GM19043 (cell line): Measurements from ENCODE around the gene MEMO1.
"Not testable (repeated sequence)": the region's sequence is repeated elsewhere in the genome, so short reads cannot be mapped to it uniquely, and the experiment has no call there.

Experiments used
- ATAC-seq: cut with Tn5 transposase; IDR thresholded peaks from one replicate; pipeline ENCODE4 v1.9.1; 2021; ENCODE audit warnings: low read depth; ENCODE audit not compliant: unreplicated experiment

The MEMO1 gene

DNA sequence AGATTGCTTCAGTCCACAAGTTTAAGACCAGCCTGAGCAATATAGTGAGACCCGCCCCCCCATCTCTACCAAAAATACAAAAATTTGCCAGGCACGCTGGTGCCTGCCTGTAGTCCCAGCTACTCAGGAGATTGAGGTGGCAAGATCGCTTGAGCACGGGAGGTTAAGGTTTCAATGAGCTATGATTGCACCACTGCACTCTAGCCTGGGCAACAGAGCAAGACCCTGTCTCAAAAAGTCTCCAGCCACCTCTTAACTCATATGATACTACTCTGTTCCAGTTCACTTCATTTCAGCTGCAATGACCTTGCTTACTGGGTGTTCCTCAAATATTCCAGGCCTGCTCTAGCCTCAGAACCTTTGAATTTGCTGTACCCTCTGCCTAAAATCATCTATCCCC is 11.4 kb downstream of the MEMO1 start:
- ATAC-seq: no peak

DNA sequence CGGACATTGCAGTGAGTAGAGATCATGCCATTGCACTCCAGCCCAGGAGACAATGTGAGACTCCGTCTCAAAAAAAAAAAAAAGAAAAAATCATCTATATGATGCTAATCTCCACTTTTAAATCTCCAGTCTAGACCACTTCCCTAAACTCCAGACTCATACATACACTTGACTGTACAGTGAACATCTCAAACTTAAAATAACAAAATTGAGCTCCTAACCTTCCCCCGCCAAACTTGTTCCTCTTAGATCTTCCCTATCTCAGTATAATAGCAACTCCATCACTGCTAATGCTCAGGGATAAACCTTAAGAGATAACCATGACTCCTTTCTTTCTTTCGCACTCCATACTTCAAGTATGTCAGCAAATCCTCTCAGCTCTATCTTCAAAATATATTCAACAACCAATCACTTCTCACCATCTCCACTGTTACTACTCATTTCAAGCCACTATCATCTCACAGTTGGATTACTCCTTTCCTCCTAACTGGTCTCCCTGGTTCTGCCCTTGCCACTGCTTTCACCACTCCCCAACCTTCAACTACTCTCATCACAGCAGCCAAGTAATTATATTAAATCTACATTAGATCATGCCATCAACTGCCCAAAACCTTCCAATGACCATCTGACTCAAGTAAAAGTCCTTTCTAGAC is 12.0 kb downstream of the MEMO1 start:
- ATAC-seq: no peak

DNA sequence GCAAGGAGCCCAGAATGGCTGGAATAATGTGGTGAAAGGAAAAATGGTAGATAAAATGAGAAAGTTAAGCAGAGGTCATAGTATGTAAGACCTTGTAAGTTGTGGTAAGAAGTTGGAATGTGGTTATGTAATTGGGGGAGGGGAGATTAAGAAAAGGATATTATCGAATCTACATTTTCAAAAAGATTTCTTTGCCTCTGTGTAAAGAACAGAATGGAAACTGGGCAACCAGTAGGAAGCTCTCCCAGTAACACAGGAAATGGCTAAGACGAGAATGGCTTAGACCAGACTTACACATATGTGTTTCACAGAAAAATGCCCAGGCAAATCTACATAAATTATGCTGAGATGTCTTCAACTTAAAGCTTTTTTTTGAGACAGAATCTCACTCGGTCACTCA is 13.2 kb downstream of the MEMO1 start:
- no peak for ATAC-seq

DNA sequence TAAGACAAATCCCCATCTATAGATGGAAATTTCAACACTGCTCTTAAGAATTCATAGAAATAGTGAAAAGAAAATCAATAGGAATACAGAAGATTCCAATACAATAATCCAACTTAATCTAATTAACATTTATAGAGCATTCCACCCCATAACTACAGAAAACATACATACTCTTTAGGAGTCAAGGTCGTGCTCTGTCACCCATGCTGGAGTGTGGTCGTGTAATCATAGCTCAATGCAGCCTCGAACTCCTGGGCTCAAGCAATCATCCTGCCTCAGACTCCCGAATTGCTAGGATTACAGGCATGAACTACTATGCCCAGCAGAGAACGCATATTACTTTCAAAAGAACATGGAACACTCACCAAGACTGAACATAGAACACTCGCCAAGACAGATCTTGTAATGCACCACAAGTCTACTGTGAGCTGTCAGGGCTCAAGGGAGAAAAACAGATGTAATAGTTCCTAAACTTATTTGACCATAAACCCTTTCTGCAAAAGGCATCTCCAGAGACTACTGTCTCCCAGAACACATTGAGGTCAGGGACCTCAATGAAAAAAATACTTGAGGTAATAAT is 14.1 kb downstream of the MEMO1 start:
- ATAC-seq: no peak

DNA sequence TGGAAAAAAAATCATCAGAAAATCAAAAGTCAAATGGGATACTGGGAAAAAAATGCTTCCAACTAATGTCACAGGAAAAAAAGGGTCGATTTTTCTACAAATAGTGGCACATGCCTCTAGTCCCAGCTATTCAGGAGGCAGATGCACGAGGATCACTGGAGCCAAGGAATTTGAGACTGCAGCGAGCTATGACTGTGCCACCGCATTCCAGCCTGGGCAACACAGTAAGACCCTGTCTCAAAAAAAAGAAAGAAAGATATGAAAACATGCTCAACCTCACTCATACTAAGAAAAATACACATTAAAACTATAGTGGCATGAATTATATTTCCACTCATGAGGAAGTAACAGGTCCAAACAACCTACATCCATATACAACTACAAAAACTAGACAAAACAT is 17.9 kb downstream of the MEMO1 start:
- no peak for ATAC-seq

DNA sequence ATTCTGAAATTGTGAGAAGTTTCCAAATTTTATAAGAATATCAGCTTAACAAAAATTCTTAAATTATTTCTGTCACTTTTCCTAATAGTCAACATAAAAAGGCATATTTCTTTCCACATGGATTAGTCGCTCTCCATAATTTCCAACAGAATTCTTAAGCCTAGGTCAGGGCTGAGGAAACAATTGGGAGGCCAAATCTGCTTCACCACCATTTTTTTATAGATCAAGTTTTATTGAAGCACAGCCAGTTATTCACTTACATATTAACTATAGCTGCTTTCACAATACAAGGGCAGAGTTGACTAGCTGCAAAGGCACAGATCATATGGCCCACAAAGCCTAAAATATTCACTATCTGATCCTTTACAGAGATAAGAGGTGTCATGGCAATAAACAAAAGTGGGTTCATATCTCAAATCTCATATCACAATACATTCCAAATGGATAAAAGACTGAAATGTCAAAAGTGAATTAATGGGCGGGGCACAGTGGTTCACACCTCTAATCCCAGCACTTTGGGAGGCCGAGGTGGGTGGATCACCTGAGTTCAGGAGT is 18.7 kb downstream of the MEMO1 start:
- no peak for ATAC-seq

DNA sequence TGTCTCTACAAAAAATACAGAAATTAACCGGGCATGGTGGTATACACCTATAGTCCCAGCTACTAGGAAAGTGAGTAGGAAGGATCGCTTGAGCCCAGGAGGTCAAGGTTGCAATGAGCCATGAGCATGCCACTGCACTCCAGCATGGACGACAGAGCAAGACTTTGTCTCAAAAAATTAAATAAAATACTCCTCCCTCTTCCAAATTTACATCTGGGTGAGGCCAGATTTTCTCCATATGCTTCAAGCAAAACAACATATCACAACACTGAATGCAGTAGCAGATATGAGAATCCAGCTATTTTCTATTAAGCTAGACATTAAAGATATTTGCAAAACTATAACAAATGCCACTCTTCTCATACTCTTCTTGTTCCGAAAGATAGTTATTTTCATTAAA is 20.9 kb downstream of the MEMO1 start:
- no peak for ATAC-seq

DNA sequence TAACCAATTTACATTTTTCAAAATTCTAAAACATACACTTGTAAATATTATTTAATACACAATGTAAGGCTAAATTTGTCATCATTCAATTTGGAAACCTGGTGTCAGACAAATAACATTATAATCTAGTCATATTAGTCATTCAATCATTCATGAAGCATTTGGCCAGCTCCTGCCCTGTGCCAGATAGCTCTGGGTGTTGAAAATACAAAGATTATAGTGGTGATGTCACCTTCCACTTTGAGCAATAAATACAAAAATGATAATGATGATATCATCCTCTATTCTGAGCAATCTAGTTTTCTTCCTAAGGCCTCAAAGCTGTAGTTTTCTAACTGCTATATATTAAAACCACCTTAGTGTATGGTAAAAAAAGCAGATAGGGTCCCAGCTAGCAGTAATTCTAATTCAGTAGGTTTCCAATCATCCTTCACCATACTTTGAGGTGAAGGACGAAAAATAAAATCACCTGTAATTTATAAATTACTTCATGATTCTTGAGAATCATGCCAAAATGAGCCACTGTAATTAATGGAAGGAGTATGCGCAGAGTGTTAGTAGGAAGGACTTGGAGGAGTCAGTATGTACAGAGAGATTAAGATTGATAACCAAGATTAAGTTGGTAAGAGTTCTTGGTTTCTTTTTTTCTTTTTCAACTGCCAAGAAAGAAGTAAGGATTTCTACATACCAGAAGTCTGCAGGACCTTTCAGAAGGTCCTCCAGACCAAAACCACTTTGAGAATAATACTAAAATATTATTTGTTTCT is 23.2 kb downstream of the MEMO1 start:
- ATAC-seq: no peak

DNA sequence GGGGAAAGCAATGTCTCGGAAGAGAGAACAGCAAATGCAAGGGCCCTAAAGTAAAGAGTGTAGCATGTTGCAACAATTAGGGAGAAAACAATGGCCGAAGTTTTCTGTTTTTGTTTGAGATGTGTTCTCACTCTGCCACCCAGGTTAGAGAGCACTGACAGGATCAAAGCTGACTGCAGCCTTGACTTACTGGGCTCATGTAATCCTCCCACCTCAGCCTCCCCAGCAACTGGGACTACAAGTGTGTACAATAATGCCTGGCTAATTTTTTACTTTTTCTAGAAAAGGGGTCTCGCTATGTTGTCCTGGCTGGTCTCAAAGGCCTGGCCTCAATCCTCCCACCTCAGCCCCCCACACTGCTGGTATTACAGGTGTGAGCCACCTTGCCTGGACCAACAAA is 23.9 kb downstream of the MEMO1 start:
- no peak for ATAC-seq

DNA sequence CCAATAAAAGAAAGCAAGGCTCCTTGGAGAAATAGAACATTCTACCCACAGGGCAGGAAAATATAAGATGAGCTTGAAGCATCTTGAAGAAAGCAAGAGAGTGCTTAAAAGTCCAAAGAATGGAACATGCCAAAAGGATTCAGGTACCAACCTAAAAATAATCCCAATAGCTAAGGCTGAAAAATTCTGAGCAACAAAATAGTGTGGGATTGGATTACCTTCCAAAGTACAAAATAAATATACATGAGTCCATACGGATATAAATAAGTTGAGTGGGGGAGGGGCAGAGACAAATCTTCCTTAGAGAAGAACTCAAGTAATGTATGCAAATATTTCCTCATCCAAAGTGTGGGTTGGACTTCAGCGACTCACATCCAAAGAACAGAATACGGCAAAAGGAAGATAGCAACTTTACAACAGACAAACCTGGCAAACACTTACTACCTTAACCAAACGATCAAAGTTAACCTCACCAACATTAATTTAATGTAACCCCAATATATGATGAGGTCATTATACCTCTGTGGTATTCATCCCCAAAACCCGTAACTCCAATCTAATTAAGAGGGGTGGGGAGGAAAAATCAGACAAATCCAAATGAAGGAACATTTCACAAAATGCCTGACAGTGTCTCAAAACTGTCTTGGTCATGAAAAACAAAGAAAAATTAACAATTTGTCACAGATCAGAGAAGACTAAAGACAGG is 26.9 kb downstream of the MEMO1 start:
- ATAC-seq: no peak

DNA sequence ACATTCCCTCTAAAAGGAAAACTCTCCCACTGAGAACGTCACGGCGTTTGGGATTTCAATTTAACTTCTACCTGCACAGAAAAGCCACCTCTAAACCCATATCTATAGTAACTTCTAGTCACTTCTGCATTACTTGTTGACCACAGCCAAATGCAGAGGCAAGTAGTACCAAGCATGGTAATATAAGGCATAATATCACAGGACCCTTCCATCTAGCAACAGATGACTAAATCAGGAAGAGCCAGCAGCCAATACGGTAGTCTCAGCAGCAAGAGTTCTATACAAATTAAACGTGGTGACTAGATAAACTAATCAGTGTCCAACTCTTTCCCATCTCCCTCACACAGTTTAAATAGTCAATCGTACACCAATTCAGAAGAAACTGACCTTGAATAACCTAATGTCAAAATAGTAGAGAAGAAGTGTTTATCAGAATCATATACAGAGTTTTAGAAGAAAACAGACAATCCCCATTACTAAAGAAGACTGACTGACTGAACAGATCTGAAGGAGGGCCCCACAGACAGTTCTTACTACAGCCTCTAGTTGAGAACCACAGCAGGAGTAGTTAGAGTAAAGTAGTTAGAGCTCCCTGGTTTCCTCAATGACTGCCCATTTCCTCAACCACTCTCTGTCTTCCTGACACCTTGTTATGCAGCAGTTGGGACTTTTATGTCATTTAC is 30.0 kb downstream of the MEMO1 start:
- ATAC-seq: peak; percentile 97

DNA sequence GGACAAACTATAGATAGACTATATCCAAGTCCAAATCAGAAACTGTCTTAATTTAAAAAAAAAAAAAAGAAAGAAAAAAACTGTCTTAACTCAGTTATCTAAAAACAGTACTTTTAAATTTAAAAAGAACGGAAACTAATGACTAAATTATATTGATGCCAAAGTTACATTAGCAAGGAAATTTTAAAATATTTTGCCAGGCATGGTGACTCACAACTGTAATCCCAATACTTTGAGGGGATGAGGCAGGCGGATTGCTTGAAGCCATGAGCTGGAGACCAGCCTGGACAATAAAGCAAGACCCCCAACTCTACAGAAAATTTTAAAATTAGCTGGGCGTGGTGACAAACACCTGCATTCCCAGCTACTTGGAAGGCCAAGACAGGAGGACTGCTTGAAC is 30.9 kb downstream of the MEMO1 start:
- no peak for ATAC-seq

DNA sequence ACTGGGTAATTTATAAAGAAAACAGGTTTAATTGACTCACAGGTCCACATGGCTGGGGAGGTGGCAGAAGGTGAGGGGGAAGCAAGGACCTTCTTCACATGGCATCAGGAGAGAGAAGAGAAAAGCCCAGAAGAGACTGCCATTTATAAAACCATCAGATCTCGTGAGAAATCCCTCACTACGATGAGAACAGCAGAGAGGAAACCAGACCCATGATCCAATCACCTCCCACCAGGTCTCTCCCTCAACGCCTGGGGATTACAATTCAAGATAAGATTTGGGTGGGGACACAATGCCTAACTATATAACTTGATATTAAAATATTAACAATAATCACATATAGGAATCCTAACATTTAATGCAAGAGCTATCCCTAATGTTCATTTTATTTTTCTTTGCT is 31.8 kb downstream of the MEMO1 start:
- no peak for ATAC-seq

DNA sequence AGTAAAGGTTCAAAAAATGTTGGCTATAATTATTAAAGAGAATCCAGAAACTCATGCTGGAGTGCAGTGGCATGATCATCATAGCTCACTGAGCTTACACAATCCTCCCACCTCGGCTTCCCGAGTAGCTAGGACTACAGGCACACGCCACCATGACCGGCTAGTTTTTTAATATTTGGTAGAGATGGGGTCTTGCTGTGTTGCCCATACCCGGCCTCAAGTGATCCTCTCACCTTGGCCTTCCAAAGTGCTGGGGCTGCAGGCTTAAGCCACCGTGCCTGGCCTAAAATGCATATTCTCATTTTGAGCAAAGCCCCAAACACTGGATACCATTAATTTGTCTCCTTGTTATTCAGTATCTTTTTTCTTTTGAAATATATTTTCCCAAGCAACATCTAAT is 32.4 kb downstream of the MEMO1 start:
- no peak for ATAC-seq

DNA sequence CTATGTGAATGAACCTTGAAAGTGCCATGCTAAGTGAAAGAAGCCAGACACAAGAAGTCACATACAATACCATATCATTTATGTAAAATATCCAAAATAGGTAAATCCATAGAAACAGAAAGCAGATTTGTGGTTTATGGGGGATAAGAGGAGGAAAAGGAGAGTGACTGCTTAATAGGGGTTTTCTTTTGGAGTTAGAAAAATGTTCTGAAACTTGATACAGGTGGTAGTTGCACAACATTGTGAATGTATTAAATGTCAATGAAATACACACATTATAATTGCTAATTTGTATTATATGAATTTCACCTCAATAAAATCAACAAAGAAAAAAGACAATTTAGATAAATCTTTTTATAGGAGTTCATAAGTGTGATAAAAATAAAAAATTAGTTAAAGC is 37.1 kb downstream of the MEMO1 start:
- no peak for ATAC-seq

DNA sequence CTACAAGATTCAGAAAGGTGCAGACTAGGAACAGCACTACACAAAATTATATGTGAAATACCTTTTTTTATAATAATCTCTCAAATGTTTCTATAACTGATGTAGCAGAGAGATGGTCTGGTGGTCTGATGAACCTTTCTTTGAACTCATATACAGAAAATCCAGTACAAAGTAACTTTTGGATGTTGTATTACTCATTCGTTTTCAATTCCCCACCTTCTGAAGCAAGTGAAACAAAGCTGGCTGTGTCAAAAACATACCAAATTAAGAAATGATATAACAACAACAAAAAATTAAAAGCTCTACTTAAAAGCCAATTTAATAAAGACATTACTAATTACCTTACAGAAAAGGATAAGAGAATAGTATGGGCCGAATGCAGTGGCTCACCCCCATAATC is 38.7 kb downstream of the MEMO1 start:
- ATAC-seq: peak; percentile 48

DNA sequence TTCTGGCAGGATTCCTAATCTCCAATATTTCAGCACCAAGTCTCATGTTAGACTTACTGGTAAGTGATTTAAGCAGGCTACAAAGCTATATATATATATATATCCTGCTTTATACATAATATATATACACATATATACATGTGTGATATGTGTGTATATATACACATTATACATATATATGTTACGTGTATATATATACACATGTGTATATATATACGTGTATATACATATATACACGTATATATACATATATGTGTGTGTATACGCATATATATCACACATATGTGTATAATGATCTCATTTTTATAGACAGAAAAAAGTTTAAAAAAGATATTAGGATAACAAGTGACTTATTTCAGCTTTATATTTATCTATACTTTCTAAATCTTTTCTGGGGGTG is 41.6 kb downstream of the MEMO1 start:
- ATAC-seq: no peak

DNA sequence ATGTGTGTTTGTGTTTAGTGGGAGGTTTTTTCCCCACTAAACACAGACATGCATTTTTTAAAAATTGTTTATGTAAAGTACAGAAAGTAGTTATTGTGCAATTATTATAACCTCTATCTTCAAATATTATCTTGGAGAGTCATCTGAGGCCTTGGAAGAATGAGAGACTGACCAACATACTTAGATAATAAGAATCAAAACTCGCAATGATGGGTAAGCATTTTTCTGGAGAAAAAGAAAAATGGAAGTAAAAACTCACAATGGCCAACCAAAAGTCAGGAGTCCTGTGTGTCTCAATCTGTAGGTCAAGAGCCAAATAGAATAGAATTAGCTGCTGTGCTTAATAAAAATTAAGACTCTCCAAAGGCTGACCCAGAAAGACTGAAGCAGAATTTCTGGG is 43.0 kb downstream of the MEMO1 start:
- no peak for ATAC-seq

DNA sequence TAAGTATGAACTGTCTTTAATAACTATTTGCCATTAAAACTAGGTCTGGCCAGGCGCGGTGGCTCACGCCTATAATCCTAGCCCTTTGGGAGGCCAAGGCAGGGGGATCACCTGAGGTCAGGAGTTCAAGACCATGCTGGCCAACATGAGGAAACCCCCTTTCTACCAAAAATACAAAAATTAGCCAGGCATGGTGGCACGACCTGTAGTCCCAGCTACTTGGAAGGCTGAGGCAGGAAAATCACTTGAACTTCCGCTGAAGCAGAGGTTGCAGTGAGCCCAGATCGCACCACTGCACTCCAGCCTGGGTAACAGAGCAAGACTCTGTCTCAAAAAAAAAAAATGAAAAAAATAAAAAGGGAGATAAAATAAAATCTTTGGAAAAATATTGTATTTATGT is 44.4 kb downstream of the MEMO1 start:
- ATAC-seq: not testable (repeated sequence)

DNA sequence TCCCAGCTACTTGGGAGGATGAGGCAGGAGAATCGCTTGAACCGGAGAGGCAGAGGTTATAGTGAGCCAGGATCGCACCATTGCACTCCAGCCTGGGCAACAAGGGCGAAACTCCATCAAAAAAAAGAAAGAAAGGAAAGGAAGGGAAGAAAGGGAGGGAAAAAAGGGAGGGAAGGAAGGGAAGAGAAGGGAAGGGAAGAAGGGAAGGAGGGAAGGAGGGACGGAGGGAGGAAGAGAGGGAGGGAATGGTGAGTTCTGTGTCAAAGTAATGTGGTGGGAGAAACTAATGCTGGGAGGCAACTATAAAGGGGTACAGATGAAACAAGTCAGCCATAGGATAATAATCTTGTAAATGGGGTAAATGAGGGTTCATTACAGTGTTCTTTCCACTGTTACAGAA is 45.7 kb downstream of the MEMO1 start:
- no peak for ATAC-seq
